H9 (cell line): Measurements from ENCODE around the gene PTPN11. TPM values are rescaled to one million over a fixed set of nuclear protein-coding genes. Genes with fewer than 3 reads are reported as not detected.
"Not testable (repeated sequence)": the region's sequence is repeated elsewhere in the genome, so short reads cannot be mapped to it uniquely, and the experiment has no call there.

Source experiments
- DNase-seq: peaks from one replicate; pipeline ENCODE4 v3.0.0-alpha.2; 2017
- H2AFZ ChIP-seq: one replicate; pipeline ENCODE4 v1.6.1; 2013; ENCODE audit warnings: mild to moderate bottlenecking, low read length, control low read depth, moderate library complexity
- H2AK5ac ChIP-seq: 2 replicates; pipeline ENCODE4 v1.6.1; 2013; ENCODE audit warnings: low read length, control low read depth, mixed read lengths; ENCODE audit not compliant: insufficient read length
- H2BK120ac ChIP-seq: one replicate; pipeline ENCODE4 v1.6.1; 2013; ENCODE audit warnings: low read depth, mild to moderate bottlenecking, low read length, control low read depth, inconsistent platforms; ENCODE audit not compliant: poor library complexity, severe bottlenecking
- H2BK12ac ChIP-seq: 2 replicates; pipeline ENCODE4 v1.6.1; 2013; ENCODE audit warnings: low read length, control low read depth, mixed read lengths, low read depth; ENCODE audit not compliant: insufficient read length
- H2BK15ac ChIP-seq: 2 replicates; pipeline ENCODE4 v1.6.1; 2013; ENCODE audit warnings: low read depth, low read length, control low read depth
- H2BK20ac ChIP-seq: one replicate; pipeline ENCODE4 v1.6.1; 2013; ENCODE audit warnings: low read depth, mild to moderate bottlenecking, low read length, control low read depth, inconsistent platforms; ENCODE audit not compliant: poor library complexity, severe bottlenecking
- H2BK5ac ChIP-seq: 2 replicates; pipeline ENCODE4 v1.6.1; 2013; ENCODE audit warnings: low read length, control low read depth, mixed read lengths; ENCODE audit not compliant: insufficient read length
- H3K14ac ChIP-seq: 2 replicates; pipeline ENCODE4 v1.6.1; 2013; ENCODE audit warnings: low read length, control low read depth; ENCODE audit not compliant: insufficient read depth
- H3K18ac ChIP-seq: 2 replicates; pipeline ENCODE4 v1.6.1; 2013; ENCODE audit warnings: low read depth, mild to moderate bottlenecking, mixed read lengths, low read length, control low read depth; ENCODE audit not compliant: insufficient read length
- H3K23ac ChIP-seq: 2 replicates; pipeline ENCODE4 v1.6.1; 2013; ENCODE audit warnings: low read length, control low read depth, mixed read lengths, low read depth; ENCODE audit not compliant: insufficient read length
- H3K23me2 ChIP-seq: 2 replicates; pipeline ENCODE4 v1.6.1; 2013; ENCODE audit warnings: low read depth, mild to moderate bottlenecking, mixed read lengths, low read length, control low read depth; ENCODE audit not compliant: insufficient read length, poor library complexity, severe bottlenecking
- H3K27ac ChIP-seq: 2 replicates; pipeline ENCODE4 v1.5.1; 2013; ENCODE audit warnings: low read length, control low read depth, mixed read lengths, low read depth; ENCODE audit not compliant: insufficient read length
- H3K27me3 ChIP-seq: 2 replicates; pipeline ENCODE4 v1.6.1; 2013; ENCODE audit warnings: low read length, control low read depth, inconsistent platforms; ENCODE audit not compliant: insufficient read depth
- H3K4ac ChIP-seq: 2 replicates; pipeline ENCODE4 v1.6.1; 2013; ENCODE audit warnings: low read depth, mild to moderate bottlenecking, control low read depth, inconsistent platforms, low read length, moderate library complexity
- H3K4me1 ChIP-seq: 2 replicates; pipeline ENCODE4 v1.6.1; 2013; ENCODE audit warnings: low read length, control low read depth, inconsistent platforms; ENCODE audit not compliant: insufficient read depth
- H3K4me2 ChIP-seq: 2 replicates; pipeline ENCODE4 v1.6.1; 2013; ENCODE audit warnings: low read length, control low read depth, mixed read lengths; ENCODE audit not compliant: insufficient read length, insufficient read depth
- H3K56ac ChIP-seq: 2 replicates; pipeline ENCODE4 v1.6.1; 2013; ENCODE audit warnings: low read depth, mild to moderate bottlenecking, mixed read lengths, low read length, control low read depth; ENCODE audit not compliant: insufficient read length
- H3K79me1 ChIP-seq: 2 replicates; pipeline ENCODE4 v1.6.1; 2013; ENCODE audit warnings: low read depth, mild to moderate bottlenecking, moderate library complexity, low read length, control low read depth, inconsistent platforms; ENCODE audit not compliant: insufficient read depth, poor library complexity, severe bottlenecking
- H3K79me2 ChIP-seq: 2 replicates; pipeline ENCODE4 v1.6.1; 2013; ENCODE audit warnings: low read length, control low read depth, inconsistent platforms; ENCODE audit not compliant: insufficient read depth
- H3K9ac ChIP-seq: 2 replicates; pipeline ENCODE4 v1.6.1; 2013; ENCODE audit warnings: low read length, control low read depth, mixed read lengths; ENCODE audit not compliant: insufficient read length; ENCODE audit errors: extremely low read depth
- H3K9me3 ChIP-seq: one replicate; pipeline ENCODE4 v1.6.1; 2013; ENCODE audit warnings: low read depth, low read length, inconsistent platforms; ENCODE audit not compliant: control insufficient read depth
- H3T11ph ChIP-seq: one replicate; pipeline ENCODE4 v1.6.1; 2013; ENCODE audit warnings: mild to moderate bottlenecking, low read length, control low read depth, inconsistent platforms
- H4K20me1 ChIP-seq: one replicate; pipeline ENCODE4 v1.6.1; 2013; ENCODE audit not compliant: control insufficient read depth, insufficient read length, insufficient read depth
- H4K5ac ChIP-seq: 2 replicates; pipeline ENCODE4 v1.6.1; 2013; ENCODE audit warnings: low read depth, mild to moderate bottlenecking, mixed read lengths, low read length, control low read depth; ENCODE audit not compliant: insufficient read length
- H4K8ac ChIP-seq: replicated peaks from 2 replicates; pipeline ENCODE4 v1.6.1; 2013; ENCODE audit warnings: low read length, control low read depth, mixed read lengths, low read depth; ENCODE audit not compliant: insufficient read length
- H4K91ac ChIP-seq: 2 replicates; pipeline ENCODE4 v1.6.1; 2013; ENCODE audit warnings: low read depth, mild to moderate bottlenecking, moderate library complexity, mixed read lengths, low read length, control low read depth; ENCODE audit not compliant: insufficient read length
- H3K27ac Mint-ChIP-seq, 3 experiments: 2 replicates in 2 of 3; 3 replicates in 1 of 3; pipeline ENCODE4 v1.8.0; 2020 to 2021; ENCODE audit warnings: mixed read lengths in 3 of 3, mild to moderate bottlenecking in 1 of 3, moderate library complexity in 1 of 3
- H3K27me3 Mint-ChIP-seq: 2 replicates; pipeline ENCODE4 v1.8.0; 2021; ENCODE audit warnings: low read depth, mild to moderate bottlenecking, moderate library complexity, mixed read lengths
- H3K36me3 Mint-ChIP-seq, 3 experiments: 2 replicates in 2 of 3; 3 replicates in 1 of 3; pipeline ENCODE4 v1.8.0; 2020 to 2021; ENCODE audit warnings: low read depth in 3 of 3, mixed read lengths in 3 of 3; ENCODE audit not compliant: insufficient read depth in 1 of 3
- H3K4me1 Mint-ChIP-seq, 2 experiments: 2 replicates each; pipeline ENCODE4 v1.8.0; 2020; ENCODE audit warnings: mixed read lengths in 2 of 2
- H3K4me3 Mint-ChIP-seq, 2 experiments: 2 replicates in 1 of 2; 3 replicates in 1 of 2; pipeline ENCODE4 v1.8.0; 2020 to 2021; ENCODE audit warnings: mild to moderate bottlenecking in 2 of 2, mixed read lengths in 2 of 2, moderate library complexity in 1 of 2
- H3K9me3 Mint-ChIP-seq, 2 experiments: 2 replicates in 1 of 2; 3 replicates in 1 of 2; pipeline ENCODE4 v1.8.0; 2020; ENCODE audit warnings: mild to moderate bottlenecking in 2 of 2, mixed read lengths in 2 of 2, moderate library complexity in 1 of 2
- WGBS: extraction: QIAGEN DNeasy Blood & Tissue Kit; methylation state at CpG from one replicate; pipeline ENCODE4 v1.1.7; 2013; ENCODE audit warnings: missing lambda C conversion rate, low lambda C conversion rate, mixed read lengths; ENCODE audit not compliant: insufficient read length; ENCODE audit errors: extremely low coverage; 5-methylcytosine and 5-hydroxymethylcytosine counted together
- total RNA-seq: library from RNA; stranded (reverse); gene quantifications from 2 replicates; pipeline ENCODE4 v1.2.1, GENCODE V29; 2021
- TF ChIP-seq, protein P1 (sequence below): fragments of 200-600 bp; sonication (generic); conservative IDR thresholded peaks from 3 replicates; pipeline ENCODE4 v1.8.0; 2021; ENCODE audit warnings: antibody characterized with exemption, mild to moderate bottlenecking

Gene PTPN11
- total RNA-seq, 1 experiment from 2014 or later: 112 TPM

- Histone ChIP-seq H3K23me2 (no peaks in the 10 kb centered on the region), H3K9ac (no peak overlapping the region), H3K79me2 (peaks cover 12% of the 10 kb centered on the region; the same call in 1 of the 2 replicates), H3K14ac (no peak overlapping the region), H3K56ac (no peak overlapping the region), H4K8ac (no peak overlapping the region), H2BK12ac (no peak overlapping the region), H2AFZ (no peak overlapping the region), H3K23ac (no peak overlapping the region), H2BK20ac (no peak overlapping the region), H3K4me1 (no peaks in the 10 kb centered on the region), H4K91ac (no peak overlapping the region), H3T11ph (no peak overlapping the region), H2BK15ac (no peak overlapping the region), H4K20me1 (no peaks in the 10 kb centered on the region), H3K27me3 (no peaks in the 10 kb centered on the region), H2BK120ac (no peak overlapping the region), H3K27ac (no peak overlapping the region), H3K9me3 (no peaks in the 10 kb centered on the region), H3K79me1 (peaks cover 12% of the 10 kb centered on the region), H3K4me2 (no peak overlapping the region), H2BK5ac (no peak overlapping the region), H2AK5ac (no peak overlapping the region), H4K5ac (no peak overlapping the region), H3K4ac (no peak overlapping the region), H3K18ac (no peak overlapping the region)
- no peaks in the 10 kb centered on the region for H3K4me1 Mint-ChIP-seq
- no peak overlapping the region for H3K4me3 Mint-ChIP-seq
- peaks cover 0 to 7% (median 0%) of the 10 kb centered on the region in 3 experiments; a peak in 2 of 7 replicates for H3K36me3 Mint-ChIP-seq
- no CpG with 5 or more reads among the region's 2 CpGs for WGBS
- no peaks in the 10 kb centered on the region for H3K27me3 Mint-ChIP-seq
- TF ChIP-seq, protein P1, sequence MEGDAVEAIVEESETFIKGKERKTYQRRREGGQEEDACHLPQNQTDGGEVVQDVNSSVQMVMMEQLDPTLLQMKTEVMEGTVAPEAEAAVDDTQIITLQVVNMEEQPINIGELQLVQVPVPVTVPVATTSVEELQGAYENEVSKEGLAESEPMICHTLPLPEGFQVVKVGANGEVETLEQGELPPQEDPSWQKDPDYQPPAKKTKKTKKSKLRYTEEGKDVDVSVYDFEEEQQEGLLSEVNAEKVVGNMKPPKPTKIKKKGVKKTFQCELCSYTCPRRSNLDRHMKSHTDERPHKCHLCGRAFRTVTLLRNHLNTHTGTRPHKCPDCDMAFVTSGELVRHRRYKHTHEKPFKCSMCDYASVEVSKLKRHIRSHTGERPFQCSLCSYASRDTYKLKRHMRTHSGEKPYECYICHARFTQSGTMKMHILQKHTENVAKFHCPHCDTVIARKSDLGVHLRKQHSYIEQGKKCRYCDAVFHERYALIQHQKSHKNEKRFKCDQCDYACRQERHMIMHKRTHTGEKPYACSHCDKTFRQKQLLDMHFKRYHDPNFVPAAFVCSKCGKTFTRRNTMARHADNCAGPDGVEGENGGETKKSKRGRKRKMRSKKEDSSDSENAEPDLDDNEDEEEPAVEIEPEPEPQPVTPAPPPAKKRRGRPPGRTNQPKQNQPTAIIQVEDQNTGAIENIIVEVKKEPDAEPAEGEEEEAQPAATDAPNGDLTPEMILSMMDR: no peak
- no peaks in the 10 kb centered on the region for H3K9me3 Mint-ChIP-seq
- no peak overlapping the region for H3K27ac Mint-ChIP-seq
- DNase-seq: no peak
Observed at GRCh38 chr12:112433551-112433950, 14.8 kb downstream of the PTPN11 start.

DNA sequence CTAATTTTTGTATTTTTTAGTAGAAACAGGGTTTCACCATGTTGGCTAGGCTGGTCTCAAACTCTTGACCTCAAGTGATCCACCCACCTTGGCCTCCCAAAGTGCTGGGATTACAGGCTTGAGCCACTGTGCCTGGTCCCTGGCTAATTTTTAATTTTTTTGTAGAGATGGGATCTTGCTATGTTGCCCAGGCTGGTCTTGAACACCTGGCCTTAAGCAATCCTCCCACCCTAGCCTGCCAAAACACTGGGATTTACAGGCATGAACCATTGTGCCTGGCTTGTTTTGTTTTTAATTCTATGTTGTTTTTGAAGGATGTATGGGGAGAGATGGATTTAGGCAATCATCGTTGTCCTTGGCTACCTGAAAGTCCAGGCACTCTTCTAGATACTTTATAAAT is 19.9 kb downstream of the PTPN11 start:
- H3K27me3 ChIP-seq, H2BK120ac ChIP-seq, H2BK20ac ChIP-seq, H3K14ac ChIP-seq, H3K23me2 ChIP-seq, H3K9me3 Mint-ChIP-seq, H4K8ac ChIP-seq, H2AFZ ChIP-seq, H2BK15ac ChIP-seq, H3K9ac ChIP-seq, H3K4me2 ChIP-seq, H2BK12ac ChIP-seq, H2AK5ac ChIP-seq, H3K27ac Mint-ChIP-seq, DNase-seq, H3K79me2 ChIP-seq, H4K91ac ChIP-seq, H3K4me1 Mint-ChIP-seq, H3K23ac ChIP-seq, H3K27me3 Mint-ChIP-seq, H4K20me1 ChIP-seq, H3K4ac ChIP-seq, H3K27ac ChIP-seq, H3K18ac ChIP-seq, H3K56ac ChIP-seq, H3K79me1 ChIP-seq, H3K4me3 Mint-ChIP-seq, H3K36me3 Mint-ChIP-seq, H3K9me3 ChIP-seq, H4K5ac ChIP-seq, H2BK5ac ChIP-seq, H3K4me1 ChIP-seq, H3T11ph ChIP-seq: not testable (repeated sequence)
- no CpG with 5 or more reads among the region's 1 CpG for WGBS
